Hindlimb muscle (tissue), 1 donor: Measurements from ENCODE around the gene TRAF2. TPM values are rescaled to one million over a fixed set of nuclear protein-coding genes. Genes with fewer than 3 reads are reported as not detected.

Experiments used
- DNase-seq: peaks from one replicate; pipeline ENCODE4 v3.0.0-alpha.2; 2013
- polyA plus RNA-seq: library from polyadenylated mRNA; unstranded; fragments of 120-200 nt; gene quantifications from one replicate; pipeline ENCODE4 v1.2.1, GENCODE V29; 2013; ENCODE audit not compliant: insufficient read length

Gene TRAF2
- polyA plus RNA-seq, 1 donor: 13.7 TPM

- no peak for DNase-seq
Measured at GRCh38 chr9:136937186-136938001, 51.1 kb downstream of the TRAF2 start.

- DNase-seq: no peak
Measured at GRCh38 chr9:136939431-136939995, 53.2 kb downstream of the TRAF2 start.

- no peak for DNase-seq
Measured at GRCh38 chr9:136939996-136940525, 53.7 kb downstream of the TRAF2 start.

DNA sequence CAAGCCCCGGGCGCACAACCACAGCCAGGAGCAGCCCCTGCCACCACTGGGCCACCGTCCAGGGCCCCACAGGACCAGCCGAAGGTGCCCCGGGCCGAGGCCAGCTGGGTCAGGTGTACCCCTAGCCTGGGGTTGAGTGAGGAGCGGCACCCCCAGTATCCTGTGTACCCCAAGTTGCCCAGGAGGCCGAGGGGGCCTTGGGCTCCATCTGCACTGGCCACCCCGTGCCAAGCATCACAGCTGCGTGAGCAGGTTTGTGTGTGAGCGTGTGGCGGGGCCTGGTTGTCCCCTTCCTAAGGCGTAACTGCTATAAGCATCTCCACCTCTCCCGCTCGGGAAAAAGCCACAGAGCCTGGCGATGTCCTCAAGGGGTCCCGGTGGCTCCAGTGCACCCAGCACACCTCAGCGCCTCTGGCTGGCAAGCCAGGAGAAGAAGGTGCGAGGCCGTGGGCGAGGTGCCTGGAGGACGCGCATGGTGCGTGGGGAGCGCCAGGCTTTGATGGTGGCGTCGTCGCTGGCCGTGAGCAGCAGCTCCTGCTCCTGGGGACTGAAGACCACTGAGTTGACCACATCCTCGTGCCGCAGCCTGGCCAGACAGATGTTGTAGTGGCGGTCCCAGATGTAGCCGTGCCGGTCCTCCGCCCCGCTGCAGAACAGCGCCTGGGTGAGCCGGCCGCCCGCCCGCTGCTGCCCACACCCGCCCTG is 54.4 kb downstream of the TRAF2 start:
- no peak for DNase-seq

DNA sequence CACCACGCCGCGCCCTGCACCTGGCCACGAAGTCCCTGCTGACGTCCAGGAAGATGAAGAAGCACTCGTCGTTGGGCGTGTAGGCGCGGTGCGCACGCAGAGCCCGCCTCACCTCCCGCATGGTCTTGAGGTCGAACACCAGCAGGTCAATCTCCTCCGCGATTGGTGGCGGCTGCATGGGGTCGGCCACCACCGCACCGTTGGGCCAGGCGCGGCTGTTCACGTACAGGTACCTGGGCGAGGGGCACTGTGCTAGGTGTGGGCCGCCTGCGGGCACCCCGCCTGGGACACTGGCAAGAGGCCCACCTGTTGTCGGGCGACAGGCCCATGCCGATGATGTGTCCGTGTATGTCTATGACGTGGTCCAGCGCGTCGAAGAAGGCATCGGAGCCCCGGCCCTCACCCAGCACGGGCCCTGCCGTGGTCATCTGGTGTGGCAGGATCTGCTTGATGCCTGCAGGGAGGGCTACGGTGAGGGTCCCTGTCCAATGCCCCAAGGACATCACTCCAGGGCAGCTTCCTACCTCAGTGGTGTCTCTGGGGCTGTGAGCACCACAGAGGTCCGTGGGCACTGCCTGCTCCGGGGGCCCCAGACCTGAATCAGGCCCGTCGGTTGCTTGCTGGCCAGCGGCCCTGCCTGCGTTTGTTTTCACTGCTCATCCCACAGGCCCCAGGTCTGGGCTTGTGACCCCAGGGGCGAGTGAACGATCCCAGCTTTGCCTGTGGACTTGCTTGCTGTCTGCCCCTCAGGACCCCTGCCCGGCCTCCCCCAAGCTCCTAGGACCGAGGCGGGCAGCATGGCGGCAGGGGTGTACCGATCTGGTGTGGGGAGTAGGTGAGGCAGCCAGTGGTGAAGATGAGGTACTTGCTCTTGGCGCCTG is 55.2 kb downstream of the TRAF2 start:
- DNase-seq: no peak

DNA sequence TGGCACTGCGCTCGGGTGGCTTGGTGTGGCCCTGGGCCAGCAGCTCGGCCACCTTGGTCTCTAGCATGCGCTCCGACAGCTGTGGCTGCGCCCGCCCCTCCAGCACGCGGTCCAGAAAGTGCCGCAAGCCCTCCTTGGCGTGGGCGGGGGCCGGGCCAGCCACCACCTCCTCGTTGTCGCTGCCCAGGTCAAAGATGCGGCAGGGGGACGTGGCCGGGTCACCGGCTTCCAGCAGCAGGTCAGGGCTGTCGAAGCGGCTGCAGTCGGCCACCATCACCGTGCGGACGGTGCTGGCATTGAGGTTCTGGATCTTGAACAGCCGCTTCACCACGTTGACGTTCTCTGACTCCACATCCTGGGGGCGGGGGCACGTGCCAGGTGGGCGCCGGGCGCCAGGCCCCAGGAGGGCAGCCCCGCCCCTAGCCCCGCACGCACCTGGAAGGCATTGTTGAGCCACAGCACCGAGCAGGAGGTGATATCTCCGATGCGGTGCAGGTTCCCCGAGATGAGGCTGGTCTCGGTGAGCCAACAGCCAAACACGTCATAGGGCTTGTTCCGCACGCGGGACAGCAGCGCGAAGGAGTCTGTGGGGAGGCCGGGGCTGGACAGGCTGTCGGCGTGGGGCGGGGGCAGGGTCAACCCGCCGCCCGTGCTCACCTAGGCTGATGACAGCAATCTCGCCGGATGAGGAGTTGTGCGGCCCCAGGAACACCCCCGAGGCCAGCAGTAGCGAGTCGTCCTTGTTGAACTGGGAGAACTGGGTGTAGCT is 56.0 kb downstream of the TRAF2 start:
- no peak for DNase-seq

DNA sequence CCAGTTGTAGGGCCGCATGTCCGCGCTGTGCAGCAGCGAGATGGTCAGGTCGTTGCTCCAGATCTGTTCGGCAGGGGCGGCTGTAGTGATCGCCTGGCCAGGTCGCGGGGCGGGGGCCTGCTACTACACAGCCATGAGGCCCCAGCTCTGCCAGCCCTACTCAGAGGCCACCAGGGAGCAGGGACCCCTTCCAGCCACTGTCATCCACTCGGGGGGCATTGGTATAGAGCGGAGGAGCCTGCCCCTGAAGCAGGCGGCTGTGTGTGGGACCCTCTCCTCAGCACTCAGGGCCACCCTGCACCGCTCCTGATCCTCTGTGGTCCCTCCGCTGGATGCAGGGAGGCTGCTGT is 56.5 kb downstream of the TRAF2 start:
- DNase-seq: no peak

GRCh38 chr9:136943291-136944211 is 57.2 kb downstream of the TRAF2 start:
- DNase-seq: no peak

GRCh38 chr9:136944212-136944518 is 57.8 kb downstream of the TRAF2 start:
- DNase-seq: no peak

DNA sequence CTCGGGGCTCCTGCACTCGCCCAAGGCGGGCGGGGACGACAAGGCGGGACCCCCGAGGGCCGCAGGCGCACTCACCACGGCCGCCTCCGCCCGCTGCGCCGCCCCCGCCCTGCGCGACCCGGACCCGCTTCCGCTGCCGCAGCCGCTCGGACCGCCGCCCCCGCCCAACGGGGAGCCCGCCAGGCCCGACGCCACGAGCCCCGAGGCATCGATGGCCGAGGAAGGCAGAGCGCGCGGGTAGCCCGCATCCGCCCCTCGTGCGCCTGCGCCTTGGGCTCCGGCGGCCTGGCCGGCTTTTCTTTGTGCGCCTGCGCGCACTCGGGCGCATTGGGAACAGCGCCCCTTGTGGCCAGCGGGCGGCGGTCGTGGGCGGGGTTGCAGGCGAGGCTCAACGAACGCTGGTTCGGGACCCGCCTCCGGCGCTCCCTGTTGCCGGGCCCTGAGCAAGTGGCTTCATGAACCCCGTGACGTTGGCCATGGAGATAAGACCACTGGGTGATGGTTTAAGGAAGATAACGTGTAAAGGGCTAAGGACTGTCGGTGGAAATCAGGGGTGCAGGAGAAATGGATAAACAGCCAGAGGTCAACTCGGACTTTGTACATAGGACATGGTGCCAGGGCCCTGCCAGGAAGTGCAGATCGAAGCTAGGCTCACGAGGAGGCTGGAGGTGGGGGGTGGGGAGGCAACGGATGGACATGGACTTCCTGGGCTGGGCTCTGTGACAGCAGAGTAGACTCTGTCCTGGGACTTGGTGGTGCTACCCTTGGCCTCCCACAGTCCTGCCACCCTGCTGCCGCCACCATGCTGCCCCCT is 58.4 kb downstream of the TRAF2 start, which contains the start of the genes C8G and FBXW5:
C8G (plus strand) TSS at position 725 of the 814 bp plus-strand sequence; CDS start at position 803, 78 bp downstream.
FBXW5 (minus strand) TSS at position 220 of the 814 bp plus-strand sequence. CDS start 655 bp downstream, outside the sequence.
- DNase-seq: peak; percentile 97

GRCh38 chr9:136945333-136946227 is 59.3 kb downstream of the TRAF2 start:
- DNase-seq: no peak

GRCh38 chr9:136946228-136947027 is 60.1 kb downstream of the TRAF2 start:
- DNase-seq: no peak

- DNase-seq: no peak
Measured at GRCh38 chr9:136947028-136947891, 60.9 kb downstream of the TRAF2 start.

GRCh38 chr9:136947955-136948510 is 61.7 kb downstream of the TRAF2 start:
- no peak for DNase-seq

DNA sequence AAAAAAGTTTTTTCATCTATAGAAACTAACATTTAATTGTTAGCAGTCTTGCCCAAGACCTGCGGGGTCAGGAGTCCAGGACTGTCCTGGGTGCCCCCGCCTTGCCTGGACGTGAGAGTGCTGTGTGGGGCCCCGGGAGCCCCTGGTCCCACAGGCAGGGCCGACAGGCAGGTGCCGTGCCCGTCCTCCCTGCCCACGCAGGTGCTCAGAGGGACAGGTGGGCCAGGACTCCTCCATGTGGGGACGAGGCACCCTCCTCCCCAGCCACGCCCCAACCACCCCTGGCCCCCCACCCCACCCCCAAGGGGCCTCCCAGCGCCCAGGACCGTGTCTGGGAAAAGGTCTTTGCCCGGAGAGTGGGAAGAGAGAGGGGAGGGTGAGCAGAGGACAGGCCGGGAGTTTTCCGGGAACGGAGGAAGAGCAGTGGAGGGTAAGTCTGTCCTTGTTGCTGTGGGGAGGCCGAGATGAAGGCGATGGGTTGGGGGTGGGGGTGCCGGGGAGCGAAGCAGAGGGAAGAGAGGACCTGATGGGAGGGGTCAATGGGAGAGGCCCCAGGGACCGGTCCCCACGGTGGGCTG is 63.0 kb downstream of the TRAF2 start:
- no peak for DNase-seq
